Ovary (tissue), 3 donors: ENCODE data around the gene CHAD.

Experiments used
- CTCF ChIP-seq, 3 donors: fragments of 450-650 bp in 2 of 3; fragments of 200-600 bp in 1 of 3; IDR thresholded peaks; one replicate each; pipeline versions ENCODE4 v1.5.1 to v1.8.0; 2016 to 2022; ENCODE audit warnings: antibody characterized with exemption in 3 of 3, mild to moderate bottlenecking in 1 of 3
- EP300 ChIP-seq: sonication (generic); formaldehyde crosslinking; IDR thresholded peaks from one replicate; pipeline ENCODE4 v1.6.1; 2017; ENCODE audit warnings: antibody characterized with exemption
- POLR2A ChIP-seq: fragments of 450-650 bp; IDR thresholded peaks from one replicate; pipeline ENCODE4 v1.6.1; 2017; ENCODE audit warnings: antibody characterized with exemption, mild to moderate bottlenecking, moderate library complexity
- donor health status: DM: no; HTN: no; CAD: no.

- TF ChIP-seq EP300 (no peak), CTCF (IDR thresholded peaks at IDR 0.05) (no peak), POLR2A (no peak)
These were observed 37.0 kb upstream of the CHAD start for GRCh38 chr17:50505591-50506130.
